SK-N-SH treated with all-trans-retinoic acid at 6 μM for 48 hours (cell line): ENCODE measurements around the gene INS.

ENCODE experiments used
- ATAC-seq: fragments of 200-7000 bp; cut with Tn5 transposase; 3 replicates; pipeline ENCODE4 v1.9.1; 2020; ENCODE audit warnings: mild to moderate bottlenecking, moderate library complexity
- ARNTL ChIP-seq: fragments of 450-650 bp; formaldehyde crosslinking; IDR thresholded peaks from 2 replicates; pipeline ENCODE4 v1.5.0; 2020; ENCODE audit warnings: low read depth, mild to moderate bottlenecking, moderate library complexity, borderline replicate concordance
- BACH2 ChIP-seq: fragments of 250-450 bp; sonication (Bioruptor Pico); IDR thresholded peaks from 2 replicates; pipeline ENCODE4 v1.9.0; 2021; ENCODE audit warnings: mild to moderate bottlenecking, borderline replicate concordance
- CSDC2 ChIP-seq: fragments of 250-450 bp; sonication (Bioruptor Pico); IDR thresholded peaks from 2 replicates; pipeline ENCODE4 v1.5.0; 2020; ENCODE audit warnings: mild to moderate bottlenecking, moderate library complexity
- ESRRG ChIP-seq: fragments of 250-450 bp; sonication (Bioruptor Pico); IDR thresholded peaks from 2 replicates; pipeline ENCODE4 v1.6.1; 2021; ENCODE audit warnings: mild to moderate bottlenecking
- GLIS3 ChIP-seq: fragments of 250-450 bp; sonication (Bioruptor Pico); IDR thresholded peaks from 2 replicates; pipeline ENCODE4 v1.5.0; 2020; ENCODE audit warnings: mild to moderate bottlenecking, moderate library complexity
- ISL1 ChIP-seq: fragments of 250-450 bp; sonication (Bioruptor Pico); IDR thresholded peaks from 2 replicates; pipeline ENCODE4 v2.1.2; 2022; ENCODE audit warnings: mild to moderate bottlenecking, moderate library complexity
- OSR1 ChIP-seq: fragments of 250-450 bp; sonication (Bioruptor Pico); IDR thresholded peaks from 2 replicates; pipeline ENCODE4 v1.8.0; 2022; ENCODE audit warnings: moderate library complexity, mild to moderate bottlenecking, inconsistent platforms
- PPARA ChIP-seq: fragments of 250-450 bp; sonication (Bioruptor Pico); IDR thresholded peaks from 2 replicates; pipeline ENCODE4 v1.5.0; 2020; ENCODE audit warnings: mild to moderate bottlenecking, borderline replicate concordance
- RARB ChIP-seq: fragments of 250-450 bp; sonication (Bioruptor Pico); IDR thresholded peaks from 2 replicates; pipeline ENCODE4 v1.8.0; 2021; ENCODE audit warnings: mild to moderate bottlenecking, moderate library complexity
- SNAI2 ChIP-seq: fragments of 250-450 bp; sonication (Bioruptor Pico); IDR thresholded peaks from 2 replicates; pipeline ENCODE4 v1.5.0; 2020; ENCODE audit warnings: mild to moderate bottlenecking, moderate library complexity
- TCF4 ChIP-seq: fragments of 250-450 bp; sonication (Bioruptor Pico); IDR thresholded peaks from 2 replicates; pipeline ENCODE4 v1.8.0; 2021; ENCODE audit warnings: mild to moderate bottlenecking, moderate library complexity, borderline replicate concordance
- TOX ChIP-seq: fragments of 250-450 bp; sonication (Bioruptor Pico); IDR thresholded peaks from 2 replicates; pipeline ENCODE4 v1.8.0; 2021; ENCODE audit warnings: mild to moderate bottlenecking, moderate library complexity, borderline replicate concordance
- TSHZ2 ChIP-seq: fragments of 250-450 bp; sonication (Bioruptor Pico); IDR thresholded peaks from 2 replicates; pipeline ENCODE4 v1.5.0; 2020; ENCODE audit warnings: mild to moderate bottlenecking, moderate library complexity
- ZC3H10 ChIP-seq: fragments of 250-450 bp; sonication (Bioruptor Pico); IDR thresholded peaks from 2 replicates; pipeline ENCODE4 v1.5.1; 2021; ENCODE audit warnings: mild to moderate bottlenecking, moderate library complexity
- ZFP30 ChIP-seq: fragments of 450-650 bp; formaldehyde crosslinking; IDR thresholded peaks from 2 replicates; pipeline ENCODE4 v1.5.0; 2022; ENCODE audit warnings: mild to moderate bottlenecking, moderate library complexity
- ZNF565 ChIP-seq: fragments of 450-650 bp; formaldehyde crosslinking; conservative IDR thresholded peaks from 2 replicates; pipeline ENCODE4 v1.5.0; 2020; ENCODE audit warnings: low read depth, mild to moderate bottlenecking, moderate library complexity
- ZNF70 ChIP-seq: fragments of 450-650 bp; formaldehyde crosslinking; IDR thresholded peaks from 2 replicates; pipeline ENCODE4 v1.5.0; 2020; ENCODE audit warnings: mild to moderate bottlenecking, moderate library complexity
- TF ChIP-seq, protein P1 (sequence below): fragments of 250-450 bp; sonication (Bioruptor Pico); IDR thresholded peaks from 2 replicates; pipeline ENCODE4 v1.8.0; 2020; ENCODE audit warnings: mild to moderate bottlenecking, moderate library complexity, borderline replicate concordance
- TF ChIP-seq, protein P2 (sequence below): fragments of 250-450 bp; sonication (Bioruptor Pico); IDR thresholded peaks from 2 replicates; pipeline ENCODE4 v1.5.1; 2021; ENCODE audit warnings: mild to moderate bottlenecking, moderate library complexity
- TF ChIP-seq, protein P3 (sequence below): fragments of 250-450 bp; sonication (Bioruptor Pico); IDR thresholded peaks from 2 replicates; pipeline ENCODE4 v1.8.0; 2021; ENCODE audit warnings: low read depth, mild to moderate bottlenecking, moderate library complexity, borderline replicate concordance

The INS gene

DNA sequence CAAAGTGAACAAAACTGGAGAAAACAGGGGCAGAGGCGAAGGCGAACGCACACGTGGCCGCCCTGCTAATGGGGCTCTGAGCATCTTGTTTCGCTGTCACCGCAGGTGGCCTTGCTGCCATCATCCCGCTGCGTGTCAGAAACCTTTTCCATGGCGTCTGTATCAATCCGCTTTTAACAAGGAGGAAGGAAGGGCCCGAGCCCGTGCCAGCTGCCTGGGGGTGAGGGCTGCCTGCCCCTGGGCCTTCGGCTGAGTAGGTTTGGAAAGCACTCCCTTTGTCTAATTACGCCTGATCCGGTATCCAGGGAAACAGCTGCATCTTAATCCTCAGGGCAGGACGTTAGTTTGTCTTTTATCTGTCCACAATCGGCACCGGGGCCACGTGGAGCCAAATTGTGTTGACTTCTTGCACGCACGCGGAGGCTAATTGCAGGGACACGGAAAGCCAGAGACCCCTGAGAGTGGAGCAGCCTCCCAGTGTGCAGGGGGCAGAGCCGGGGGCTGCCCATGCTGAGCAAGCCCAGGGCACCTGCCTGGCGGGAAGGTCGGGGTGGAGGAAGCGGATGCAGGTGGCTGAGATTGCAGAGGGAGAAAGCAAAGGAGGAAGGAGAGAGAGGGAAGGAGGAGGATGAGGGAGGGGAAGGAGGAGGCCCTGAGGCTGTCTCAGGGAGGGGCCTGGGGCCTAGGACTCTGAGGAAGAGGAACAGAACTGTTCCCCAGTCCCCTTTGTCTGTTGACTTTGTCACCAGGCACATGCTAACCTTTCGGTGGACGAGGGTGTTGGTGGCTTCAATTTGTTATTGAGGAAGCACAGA lies 29.9 kb upstream of the INS start (continued):
- TF ChIP-seq ZFP30 (CRISPR knock-in tag) (no peak), SNAI2 (CRISPR knock-in tag) (no peak)
- TF ChIP-seq, all 23 proteins: peak for 0

- ATAC-seq = no peak
- no peak for TF ChIP-seq TCF4 (CRISPR knock-in tag)
- TF ChIP-seq SNAI2 (CRISPR knock-in tag) = no peak
- TF ChIP-seq PPARA (CRISPR knock-in tag) = no peak
- TF ChIP-seq TSHZ2 = no peak
- no peak for TF ChIP-seq TOX (CRISPR knock-in tag)
- TF ChIP-seq, protein P1, sequence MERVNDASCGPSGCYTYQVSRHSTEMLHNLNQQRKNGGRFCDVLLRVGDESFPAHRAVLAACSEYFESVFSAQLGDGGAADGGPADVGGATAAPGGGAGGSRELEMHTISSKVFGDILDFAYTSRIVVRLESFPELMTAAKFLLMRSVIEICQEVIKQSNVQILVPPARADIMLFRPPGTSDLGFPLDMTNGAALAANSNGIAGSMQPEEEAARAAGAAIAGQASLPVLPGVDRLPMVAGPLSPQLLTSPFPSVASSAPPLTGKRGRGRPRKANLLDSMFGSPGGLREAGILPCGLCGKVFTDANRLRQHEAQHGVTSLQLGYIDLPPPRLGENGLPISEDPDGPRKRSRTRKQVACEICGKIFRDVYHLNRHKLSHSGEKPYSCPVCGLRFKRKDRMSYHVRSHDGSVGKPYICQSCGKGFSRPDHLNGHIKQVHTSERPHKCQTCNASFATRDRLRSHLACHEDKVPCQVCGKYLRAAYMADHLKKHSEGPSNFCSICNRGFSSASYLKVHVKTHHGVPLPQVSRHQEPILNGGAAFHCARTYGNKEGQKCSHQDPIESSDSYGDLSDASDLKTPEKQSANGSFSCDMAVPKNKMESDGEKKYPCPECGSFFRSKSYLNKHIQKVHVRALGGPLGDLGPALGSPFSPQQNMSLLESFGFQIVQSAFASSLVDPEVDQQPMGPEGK (CRISPR knock-in tag) = no peak
- no peak for TF ChIP-seq ZC3H10 (CRISPR knock-in tag)
- TF ChIP-seq OSR1 = no peak
- no peak for TF ChIP-seq ARNTL
- no peak for TF ChIP-seq ISL1 (CRISPR knock-in tag)
- no peak for TF ChIP-seq BACH2
- TF ChIP-seq ZFP30 (CRISPR knock-in tag) = no peak
- TF ChIP-seq ZNF70 (CRISPR knock-in tag) = no peak
- TF ChIP-seq ESRRG (CRISPR knock-in tag) = no peak
- no peak for TF ChIP-seq CSDC2 (CRISPR knock-in tag)
Measured at GRCh38 chr11:2189938-2190656, 29.1 kb upstream of the INS start.

GRCh38 chr11:2188745-2189144 lies 27.7 kb upstream of the INS start:
- no peak for ATAC-seq

GRCh38 chr11:2187280-2187707 lies 26.3 kb upstream of the INS start:
- ATAC-seq = no peak
- TF ChIP-seq ZFP30 (CRISPR knock-in tag) (no peak), TSHZ2 (no peak), ZNF70 (CRISPR knock-in tag) (no peak), GLIS3 (CRISPR knock-in tag) (no peak), ESRRG (CRISPR knock-in tag) (no peak), RARB (CRISPR knock-in tag) (no peak), SNAI2 (CRISPR knock-in tag) (no peak), BACH2 (no peak), ZC3H10 (CRISPR knock-in tag) (no peak), PPARA (CRISPR knock-in tag) (no peak), CSDC2 (CRISPR knock-in tag) (no peak), ARNTL (no peak), ZNF565 (CRISPR knock-in tag) (no peak)
- TF ChIP-seq, protein P1 (CRISPR knock-in tag) = no peak
- TF ChIP-seq, protein P2, sequence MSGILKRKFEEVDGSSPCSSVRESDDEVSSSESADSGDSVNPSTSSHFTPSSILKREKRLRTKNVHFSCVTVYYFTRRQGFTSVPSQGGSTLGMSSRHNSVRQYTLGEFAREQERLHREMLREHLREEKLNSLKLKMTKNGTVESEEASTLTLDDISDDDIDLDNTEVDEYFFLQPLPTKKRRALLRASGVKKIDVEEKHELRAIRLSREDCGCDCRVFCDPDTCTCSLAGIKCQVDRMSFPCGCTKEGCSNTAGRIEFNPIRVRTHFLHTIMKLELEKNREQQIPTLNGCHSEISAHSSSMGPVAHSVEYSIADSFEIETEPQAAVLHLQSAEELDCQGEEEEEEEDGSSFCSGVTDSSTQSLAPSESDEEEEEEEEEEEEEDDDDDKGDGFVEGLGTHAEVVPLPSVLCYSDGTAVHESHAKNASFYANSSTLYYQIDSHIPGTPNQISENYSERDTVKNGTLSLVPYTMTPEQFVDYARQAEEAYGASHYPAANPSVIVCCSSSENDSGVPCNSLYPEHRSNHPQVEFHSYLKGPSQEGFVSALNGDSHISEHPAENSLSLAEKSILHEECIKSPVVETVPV (CRISPR knock-in tag) = no peak
- TF ChIP-seq, protein P3, sequence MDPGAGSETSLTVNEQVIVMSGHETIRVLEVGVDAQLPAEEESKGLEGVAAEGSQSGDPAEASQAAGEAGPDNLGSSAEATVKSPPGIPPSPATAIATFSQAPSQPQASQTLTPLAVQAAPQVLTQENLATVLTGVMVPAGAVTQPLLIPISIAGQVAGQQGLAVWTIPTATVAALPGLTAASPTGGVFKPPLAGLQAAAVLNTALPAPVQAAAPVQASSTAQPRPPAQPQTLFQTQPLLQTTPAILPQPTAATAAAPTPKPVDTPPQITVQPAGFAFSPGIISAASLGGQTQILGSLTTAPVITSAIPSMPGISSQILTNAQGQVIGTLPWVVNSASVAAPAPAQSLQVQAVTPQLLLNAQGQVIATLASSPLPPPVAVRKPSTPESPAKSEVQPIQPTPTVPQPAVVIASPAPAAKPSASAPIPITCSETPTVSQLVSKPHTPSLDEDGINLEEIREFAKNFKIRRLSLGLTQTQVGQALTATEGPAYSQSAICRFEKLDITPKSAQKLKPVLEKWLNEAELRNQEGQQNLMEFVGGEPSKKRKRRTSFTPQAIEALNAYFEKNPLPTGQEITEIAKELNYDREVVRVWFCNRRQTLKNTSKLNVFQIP (CRISPR knock-in tag) = no peak

More at GRCh38 chr11:2188745-2189144, 27.7 kb upstream of the INS start:
- TF ChIP-seq GLIS3 (CRISPR knock-in tag) (no peak), PPARA (CRISPR knock-in tag) (no peak)
